GM18861 (cell line): Measurements from ENCODE around the gene VSIG8.

Experiments
- ATAC-seq: cut with Tn5 transposase; IDR thresholded peaks from one replicate; pipeline ENCODE4 v1.9.1; 2021; ENCODE audit not compliant: unreplicated experiment

Gene VSIG8

DNA sequence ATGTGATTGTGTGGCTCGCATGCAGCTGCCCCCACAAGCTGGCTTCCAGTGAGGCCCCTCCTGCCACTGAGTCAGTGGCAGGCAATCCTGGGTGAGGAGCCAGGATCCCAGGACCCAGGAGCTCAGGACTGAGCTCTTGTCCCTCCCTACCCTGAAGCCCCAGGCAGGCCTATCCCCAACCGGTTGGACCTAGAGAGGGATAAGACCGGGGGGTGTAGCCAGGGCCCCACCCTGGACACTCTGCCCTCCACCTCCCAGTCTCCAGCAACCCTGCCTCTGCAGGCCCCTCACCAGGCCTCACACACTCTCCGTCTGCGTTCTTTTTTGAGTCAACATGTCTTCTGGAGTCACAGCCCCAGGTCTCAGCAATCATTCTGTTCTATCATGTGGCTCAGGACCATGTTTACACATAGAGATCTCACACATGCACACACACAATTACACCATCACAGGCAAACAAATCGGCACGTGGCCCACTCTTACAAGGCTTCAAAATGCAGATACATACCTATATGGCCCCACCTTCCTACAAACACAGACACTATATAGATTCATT is 2.6 kb downstream of the VSIG8 start:
- ATAC-seq, result no peak

DNA sequence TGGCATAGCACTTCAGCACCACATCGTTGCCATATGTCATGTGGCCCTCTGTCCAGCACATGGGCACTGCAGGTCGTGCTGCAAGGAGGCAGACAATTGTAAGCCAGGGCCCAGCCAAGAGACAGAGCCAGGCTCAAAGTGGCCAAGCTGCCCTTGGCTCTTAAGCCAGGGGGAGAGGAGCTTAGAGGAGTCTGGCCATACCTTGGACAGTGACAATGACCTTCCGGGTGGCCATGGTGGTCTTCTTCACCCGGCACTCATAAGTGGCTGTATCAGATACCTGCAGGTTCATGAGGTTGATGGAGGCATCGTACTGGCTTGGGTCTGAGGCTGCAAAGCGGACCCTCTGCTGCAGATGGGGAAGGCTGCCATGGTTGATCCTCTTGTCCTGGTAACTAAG is 4.6 kb downstream of the VSIG8 start:
- no peak for ATAC-seq

DNA sequence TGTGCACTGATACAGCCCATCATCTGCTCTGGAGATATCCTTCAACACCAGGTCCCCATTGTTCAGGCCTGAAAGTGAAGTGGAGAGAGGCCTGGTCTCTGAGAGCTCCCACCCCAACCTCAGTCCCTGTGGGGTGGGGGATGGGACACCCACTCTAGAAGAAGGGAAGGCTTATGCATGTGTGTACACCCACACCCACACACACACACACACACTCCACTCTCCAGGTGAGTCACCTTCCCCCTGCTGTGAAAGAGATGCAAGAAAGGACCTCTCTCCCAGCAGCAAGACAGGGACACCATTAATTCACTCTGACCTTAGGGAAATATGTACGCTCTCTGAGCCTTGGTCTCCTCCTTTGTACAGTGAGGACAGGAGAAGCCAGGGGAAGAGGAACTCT is 5.9 kb downstream of the VSIG8 start:
- no peak for ATAC-seq

DNA sequence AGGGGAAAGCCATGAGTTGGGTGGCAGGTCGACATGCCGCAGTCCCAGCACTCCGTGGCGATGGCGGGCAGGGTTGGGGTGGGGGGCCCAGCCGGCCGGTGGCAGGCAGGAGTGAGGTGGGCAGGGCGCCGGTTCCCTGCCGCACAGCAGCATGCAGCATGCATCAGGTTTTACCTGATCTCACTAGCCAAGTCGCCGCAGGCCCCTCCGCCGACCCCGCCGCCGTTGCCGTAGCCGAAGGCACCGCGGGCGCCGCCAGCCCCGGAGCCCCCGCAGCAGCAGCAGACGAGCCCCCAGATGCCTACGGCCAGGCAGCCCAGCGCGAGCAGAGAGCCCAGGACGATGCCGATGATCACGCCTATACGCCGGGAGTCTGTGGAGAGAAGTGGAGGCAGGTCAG is 6.7 kb downstream of the VSIG8 start:
- ATAC-seq, result no peak

DNA sequence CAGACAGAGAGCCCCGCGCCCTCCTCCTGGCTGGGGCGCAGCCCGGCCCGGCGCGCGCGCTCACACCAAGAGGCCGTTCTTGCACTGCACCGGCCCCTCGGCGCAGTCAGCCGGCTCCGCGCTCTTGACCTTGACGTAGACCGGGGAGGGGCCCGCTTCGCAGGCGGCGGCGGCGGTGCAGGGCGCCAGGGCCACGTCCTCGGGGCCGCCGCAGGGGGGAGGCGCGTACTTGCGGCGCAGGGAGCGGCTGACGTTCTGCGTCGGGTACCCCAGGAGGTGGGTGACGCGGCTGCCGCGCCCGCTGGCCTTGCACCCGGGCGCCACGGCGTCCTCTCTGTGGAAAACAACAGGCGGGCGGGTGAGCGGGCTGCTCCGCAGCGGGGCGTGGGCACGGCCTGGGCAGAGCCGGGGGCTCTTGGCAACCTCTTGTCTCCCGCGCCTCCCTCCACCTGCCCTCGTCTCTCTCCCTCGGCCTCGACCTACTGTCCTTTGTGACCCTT is 7.7 kb downstream of the VSIG8 start:
- peak; percentile 66 for ATAC-seq

DNA sequence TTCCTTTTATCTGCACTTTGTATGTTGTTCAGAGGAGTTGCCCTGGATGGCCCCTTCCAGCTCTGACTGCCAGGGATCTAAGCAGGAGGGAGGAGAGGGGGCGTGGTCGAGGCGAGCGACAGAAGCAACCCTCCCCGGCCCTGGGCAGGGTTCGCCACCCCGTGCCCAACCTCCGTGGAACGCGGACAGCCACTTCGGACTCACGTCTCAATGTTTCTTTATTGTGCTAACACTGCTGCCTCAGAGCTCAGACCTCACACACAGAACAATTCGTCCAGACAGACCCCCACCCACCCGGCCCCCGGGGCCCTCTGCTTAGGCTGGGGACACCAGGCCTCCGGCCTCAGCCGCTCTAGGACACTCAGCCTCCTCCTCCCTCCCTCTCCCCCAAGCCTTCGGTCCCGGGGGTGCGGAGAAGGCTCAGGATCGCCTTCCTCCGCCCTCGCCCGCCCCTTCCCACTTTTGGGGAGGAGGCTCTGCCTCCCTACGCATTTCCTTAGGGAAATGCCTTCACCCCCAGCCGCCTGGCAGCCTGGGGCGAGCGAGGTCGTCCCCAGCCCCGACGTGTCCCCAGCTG is 8.3 kb downstream of the VSIG8 start:
- ATAC-seq, result no peak

DNA sequence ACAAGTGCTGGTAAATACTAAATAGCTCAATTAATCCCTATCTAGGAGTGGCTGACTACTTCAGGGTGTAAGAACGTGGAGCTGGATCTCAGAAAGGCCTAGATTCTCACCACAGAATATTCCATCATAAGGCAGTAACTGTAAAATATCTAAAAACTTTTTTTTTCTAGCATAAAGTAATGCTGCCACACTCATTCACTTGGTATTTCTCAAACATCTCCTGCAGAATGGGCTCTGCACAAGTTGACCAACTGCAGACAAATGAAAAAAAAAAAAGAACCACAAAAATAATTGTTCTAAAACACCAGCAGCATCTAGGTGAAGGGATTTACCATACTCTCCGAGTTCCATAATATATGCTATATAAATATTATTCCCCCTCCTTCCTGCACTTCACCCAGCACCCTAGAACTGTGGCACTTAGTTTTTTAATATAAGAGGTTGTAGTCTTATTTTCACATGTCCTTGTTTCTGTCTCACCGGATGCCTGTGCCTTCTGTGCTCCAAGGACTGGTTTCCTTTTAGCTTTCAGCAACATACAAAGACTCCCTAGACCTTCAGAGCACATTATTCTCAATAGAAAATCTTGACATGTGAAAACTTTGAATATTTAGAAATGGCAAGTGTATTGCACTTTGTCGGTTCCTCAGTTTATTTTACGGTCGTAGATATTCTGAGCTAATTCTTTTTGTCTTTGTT is 8.9 kb downstream of the VSIG8 start:
- ATAC-seq, result no peak

DNA sequence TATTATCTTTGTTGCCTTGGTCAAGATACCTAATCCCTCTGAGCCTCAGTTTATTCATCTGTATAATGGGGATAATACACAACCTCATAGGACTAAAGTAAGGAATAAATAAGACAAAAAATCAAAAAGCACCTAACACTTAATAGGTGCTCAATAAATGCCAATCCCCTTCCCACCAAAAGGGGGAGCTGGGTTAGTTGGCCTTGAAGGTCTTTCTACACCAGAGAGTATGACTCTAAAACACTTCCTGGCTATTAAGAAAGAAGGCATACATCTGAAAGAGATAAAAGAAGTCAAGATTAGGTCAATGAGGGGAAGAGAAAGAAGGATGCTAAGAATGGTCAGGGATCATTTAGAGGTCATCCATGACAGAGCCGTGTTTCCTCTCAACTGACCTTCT is 11.1 kb downstream of the VSIG8 start:
- ATAC-seq, result no peak

DNA sequence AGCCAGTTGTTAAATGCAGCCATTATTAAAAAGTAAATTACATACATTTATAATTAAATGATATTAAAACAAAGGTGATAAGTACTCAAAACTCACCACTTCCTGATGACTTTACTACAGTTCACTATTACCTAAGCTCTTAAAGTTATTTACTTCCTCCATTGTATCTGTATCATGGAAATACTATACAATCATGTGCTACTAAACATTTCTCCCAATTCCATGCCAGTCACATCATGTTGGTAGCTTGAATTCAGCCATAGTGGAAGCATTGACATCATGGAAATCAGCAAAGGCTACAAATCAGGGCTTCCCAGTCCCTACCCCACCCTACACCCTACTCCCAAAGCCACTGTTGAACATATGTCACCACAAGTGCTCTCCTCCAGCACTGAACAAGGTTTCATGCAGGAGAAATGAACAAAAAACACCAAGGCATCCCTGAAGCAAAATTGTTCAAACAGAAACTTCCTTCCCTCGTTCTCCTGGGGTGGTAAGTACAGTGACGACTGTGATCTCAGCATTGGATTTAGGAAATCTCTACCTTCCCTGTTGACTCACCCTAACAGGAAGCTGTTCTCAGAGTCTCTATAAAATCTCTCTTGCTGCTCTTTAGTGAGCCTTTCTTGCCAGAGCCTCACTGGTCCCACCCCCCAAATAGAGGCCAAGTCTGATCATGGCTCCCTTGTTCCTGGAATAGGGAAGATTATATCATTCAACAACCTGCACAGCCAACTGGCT is 12.7 kb downstream of the VSIG8 start:
- ATAC-seq, result no peak

DNA sequence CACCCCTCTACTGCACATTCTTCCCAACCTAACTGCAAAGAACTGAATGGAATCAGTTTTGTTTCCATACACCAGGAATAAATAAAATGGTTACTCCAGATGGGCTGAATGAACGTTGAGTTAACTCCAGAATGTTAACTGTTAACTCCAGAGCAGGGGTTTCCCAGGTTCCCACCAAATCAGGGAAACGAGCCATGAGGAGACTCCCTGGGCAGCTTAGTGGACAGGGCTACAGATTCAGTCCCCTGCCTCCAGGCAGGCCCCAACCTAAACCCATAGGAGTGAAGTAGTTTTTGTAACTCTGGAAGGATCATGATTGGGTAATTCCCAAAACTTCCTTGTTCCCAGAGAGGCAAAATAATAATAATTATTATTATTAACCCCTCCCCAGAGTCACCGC is 14.1 kb downstream of the VSIG8 start:
- ATAC-seq, result no peak

DNA sequence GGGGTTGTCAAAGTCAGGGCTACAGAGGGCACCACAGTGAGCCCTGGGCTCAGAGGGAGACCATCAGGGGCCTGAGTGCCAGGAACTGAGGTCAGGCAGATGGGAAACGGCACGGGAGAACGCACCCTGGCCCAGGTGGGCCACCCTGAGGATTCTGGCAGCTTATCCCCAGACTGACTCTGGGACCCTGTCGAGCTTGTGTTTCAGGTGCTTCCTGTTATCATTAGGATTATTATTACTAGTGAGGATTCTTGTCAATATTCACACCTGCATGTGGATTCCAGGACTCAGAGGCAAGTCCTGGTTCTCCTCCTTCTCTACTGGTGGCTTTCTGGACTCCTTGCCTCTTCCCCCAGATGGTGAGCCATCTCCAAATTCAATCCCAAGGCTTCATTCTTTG is 15.2 kb downstream of the VSIG8 start:
- ATAC-seq, result no peak

DNA sequence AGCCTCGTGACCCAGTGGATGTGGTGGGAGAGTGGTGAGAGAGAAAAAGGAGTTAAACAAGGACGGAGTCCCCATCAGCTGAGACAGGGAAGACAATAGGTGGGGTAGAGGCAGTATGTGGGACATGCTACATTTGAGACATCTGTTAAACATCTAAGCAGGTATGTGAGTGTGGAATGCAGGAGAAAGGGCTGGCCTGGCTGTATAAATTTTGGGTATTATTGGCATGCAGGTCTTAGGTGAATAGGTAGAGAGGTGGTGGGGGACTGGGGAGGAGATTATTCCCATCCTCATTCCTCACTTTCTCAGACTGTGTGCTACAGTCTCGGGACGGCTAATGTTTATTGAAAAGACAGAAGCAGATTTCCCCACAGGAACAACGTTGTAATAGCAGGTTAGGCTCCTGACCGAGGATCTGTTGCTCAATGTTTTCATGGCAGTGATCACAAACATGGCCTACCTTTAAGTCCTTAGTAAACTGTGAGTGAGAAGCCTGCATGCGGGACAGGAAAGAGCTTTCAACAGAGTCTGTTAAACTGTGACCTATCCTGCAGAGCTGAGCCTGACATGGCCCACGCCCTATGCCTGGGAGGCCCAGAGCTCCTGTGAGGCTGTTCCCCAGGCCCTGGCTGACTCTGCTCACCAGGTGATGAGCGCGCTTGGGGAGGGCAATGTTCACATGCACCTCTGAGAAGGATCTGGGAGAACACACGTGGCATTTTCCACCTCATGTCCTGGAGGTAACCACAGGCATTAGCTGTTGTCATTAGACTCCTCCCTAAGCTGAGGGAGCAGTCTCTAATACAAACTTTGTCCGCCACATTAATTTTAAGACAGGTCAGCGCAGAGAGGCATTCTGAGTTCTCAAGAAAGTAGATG is 16.5 kb downstream of the VSIG8 start:
- no peak for ATAC-seq

DNA sequence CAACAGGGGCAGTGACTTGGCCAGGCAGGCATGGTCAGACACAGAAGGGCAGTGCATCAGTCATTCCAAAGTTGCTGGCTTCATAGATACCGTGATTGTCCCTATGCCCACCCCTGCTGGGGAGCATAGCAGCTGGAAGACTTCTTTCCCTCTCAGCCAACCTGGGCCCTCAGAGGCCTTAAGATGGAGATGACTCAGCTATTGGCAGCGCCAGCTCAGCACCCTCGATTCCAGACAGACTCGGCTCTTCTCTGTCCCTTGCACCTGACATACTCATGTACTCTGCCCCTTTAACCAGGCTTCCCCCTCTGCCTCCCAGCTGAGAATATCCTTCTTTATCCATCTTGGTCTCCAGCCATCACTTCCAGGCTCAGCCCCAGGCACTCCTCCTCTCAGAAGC is 19.0 kb downstream of the VSIG8 start:
- no peak for ATAC-seq

DNA sequence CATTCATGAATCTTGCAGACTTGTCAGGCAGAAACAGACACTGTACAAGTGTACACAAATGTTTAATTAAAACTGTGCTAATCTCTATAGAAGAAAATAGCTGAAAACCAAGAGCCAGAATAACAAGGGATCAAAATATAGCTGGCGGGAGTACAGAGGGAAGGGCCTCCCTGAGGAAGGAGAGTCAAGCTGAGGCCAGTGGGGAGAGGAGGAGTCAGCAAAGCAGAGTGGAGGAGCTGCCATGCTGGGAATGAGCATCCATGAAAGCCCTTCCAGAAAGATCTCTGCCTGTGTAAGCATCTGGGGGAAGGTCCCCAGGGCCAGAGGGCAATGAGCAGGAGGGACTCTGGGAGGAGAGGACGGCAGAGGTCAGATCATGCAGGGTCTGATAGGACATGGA is 20.7 kb downstream of the VSIG8 start:
- ATAC-seq, result no peak

DNA sequence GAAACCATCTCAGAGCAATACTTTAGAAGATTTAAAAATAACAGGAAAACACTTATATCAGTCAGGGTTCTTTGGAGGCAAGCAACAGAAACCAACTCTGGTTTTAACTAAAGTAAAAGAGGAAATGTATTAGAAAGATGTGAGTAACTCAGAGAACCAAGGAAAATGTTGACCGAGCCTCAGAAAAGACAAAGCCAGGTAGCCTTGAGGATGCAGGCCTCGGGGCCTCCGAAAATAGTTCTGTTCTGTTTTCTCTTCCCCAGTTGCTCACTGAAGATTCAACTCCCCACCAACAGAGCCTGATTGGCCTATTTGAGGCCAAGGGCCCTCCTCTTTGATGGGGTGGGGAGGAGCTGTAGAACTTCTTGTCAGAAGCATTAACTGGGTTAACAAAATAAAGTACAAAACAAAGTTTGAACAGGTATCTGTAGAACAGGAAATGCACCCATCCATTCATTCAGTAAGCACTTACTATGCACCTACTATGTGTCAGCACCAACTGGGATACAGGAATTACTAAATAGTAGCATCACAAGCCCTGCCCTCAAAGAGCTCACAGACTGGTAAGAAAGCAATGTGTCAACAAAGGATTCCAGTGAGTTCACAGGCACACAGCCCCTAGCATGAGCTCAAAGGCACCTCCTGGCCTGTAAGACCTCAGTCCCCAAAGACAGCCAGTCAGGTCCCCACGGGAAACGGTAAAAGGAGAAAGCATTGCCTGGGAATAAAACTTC is 23.2 kb downstream of the VSIG8 start:
- peak; percentile 43 for ATAC-seq

DNA sequence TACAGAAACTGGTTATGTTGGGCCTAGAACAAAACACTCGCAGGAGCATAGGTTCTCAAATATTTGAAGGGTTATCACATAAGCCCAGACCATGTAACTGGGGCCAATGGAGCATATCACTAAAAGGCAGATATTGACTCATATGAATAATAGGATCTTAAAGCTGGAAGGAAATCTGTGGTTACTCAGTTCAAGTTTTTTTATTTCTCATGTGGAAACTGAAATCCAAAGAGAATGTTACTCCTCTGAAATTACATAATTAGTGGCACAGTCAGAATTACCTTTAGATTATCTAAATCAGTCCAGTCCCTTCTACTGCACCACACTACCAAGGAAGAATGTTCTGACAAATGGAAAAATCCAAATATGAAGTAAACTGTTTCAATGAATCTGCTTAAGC is 23.7 kb downstream of the VSIG8 start:
- peak; percentile 69 for ATAC-seq

DNA sequence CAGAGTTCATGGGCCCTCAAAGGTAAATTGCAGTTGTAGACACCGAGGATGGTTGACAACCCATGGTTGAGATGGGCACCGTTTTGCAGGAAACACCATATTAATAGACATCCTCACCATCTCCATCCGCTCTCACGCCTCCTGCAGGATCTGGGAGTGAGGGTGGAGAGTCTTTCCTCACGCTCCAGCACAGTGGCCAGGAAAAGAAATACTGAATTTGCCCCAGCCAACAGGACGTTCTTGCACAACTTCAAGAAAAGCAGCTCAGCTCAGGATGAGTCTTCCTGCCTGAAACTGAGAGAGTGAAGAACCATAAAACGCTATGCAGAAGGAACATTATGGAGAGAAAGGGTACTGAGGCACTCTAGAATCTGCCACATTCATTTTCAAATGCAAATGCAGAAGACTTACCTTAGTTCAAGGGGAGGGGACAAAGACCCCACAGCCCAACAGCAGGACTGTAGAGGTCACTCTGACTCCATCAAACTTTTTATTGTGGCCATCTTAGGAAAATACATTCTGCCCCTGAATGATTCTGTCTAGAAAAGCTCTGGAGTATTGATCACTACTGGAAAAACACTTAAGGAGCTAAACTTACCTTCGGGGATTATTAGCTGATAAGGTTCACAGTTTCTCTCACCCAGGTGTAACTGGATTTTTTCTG is 26.5 kb downstream of the VSIG8 start:
- no peak for ATAC-seq

DNA sequence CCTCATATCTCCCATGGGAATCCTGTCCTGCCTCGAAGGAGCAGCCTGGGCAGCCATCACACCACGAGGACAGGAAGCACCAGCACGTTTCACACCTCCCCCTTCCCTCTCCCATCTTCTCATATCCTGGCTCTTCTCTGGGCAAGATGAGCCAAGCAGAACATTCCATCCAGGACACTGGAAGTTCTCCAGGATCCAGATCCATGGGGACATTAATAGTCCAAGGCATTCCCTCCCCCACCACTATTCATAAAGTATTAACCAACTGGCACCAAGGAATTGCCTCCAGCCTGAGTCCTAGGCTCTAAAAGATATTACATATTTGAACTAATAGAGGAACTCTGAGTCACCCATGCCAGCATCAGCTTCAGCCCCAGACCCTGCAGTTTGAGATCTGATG is 27.1 kb downstream of the VSIG8 start:
- ATAC-seq, result no peak

DNA sequence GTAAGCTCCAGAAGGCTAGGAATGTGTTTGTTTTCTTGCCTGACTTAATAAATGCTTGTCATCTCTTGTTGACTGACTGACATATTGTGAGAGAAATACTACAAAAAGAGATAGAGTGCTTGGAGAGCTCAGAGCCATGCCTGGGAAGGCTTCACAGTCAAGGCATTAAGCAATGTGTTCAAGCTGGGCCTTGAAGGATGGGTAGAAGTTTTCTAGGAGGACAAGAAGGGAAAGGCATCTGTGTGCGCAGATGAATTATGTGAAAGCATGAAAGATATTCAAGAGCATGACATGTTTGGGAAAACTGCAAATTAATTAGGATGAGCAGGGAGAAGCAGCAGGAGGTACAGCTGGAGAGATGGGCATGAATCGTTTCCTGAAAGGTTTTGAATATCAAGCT is 30.1 kb downstream of the VSIG8 start:
- no peak for ATAC-seq
